Measurements from ENCODE around the gene NHS.

Gene NHS

GRCh38 chrX:17736856-17737709 lies 362.1 kb downstream of the NHS start, which contains the start of gene SCML1:
Gene SCML1, plus strand, starts transcription at chrX:17737493. Its CDS starts 6,694 bp downstream, at chrX:17744187.
- peak; percentile 66 for DNase-seq (ENCODE audit: low read depth)

GRCh38 chrX:17737710-17737985 lies 362.6 kb downstream of the NHS start:
- DNase-seq (ENCODE audit: low read depth), result no peak

- no peak for DNase-seq (ENCODE audit: low read depth)
These were observed 363.1 kb downstream of the NHS start for GRCh38 chrX:17737986-17738713.

- no peak for DNase-seq (ENCODE audit: low read depth)
These were observed 363.9 kb downstream of the NHS start for GRCh38 chrX:17738737-17739535.

- DNase-seq (ENCODE audit: low read depth), result no peak
These were observed 365.4 kb downstream of the NHS start for GRCh38 chrX:17740137-17741122.

- DNase-seq (ENCODE audit: low read depth), result no peak
These were observed 366.1 kb downstream of the NHS start for GRCh38 chrX:17741123-17741511.

GRCh38 chrX:17743913-17744312 lies 368.9 kb downstream of the NHS start:
- no peak for DNase-seq (ENCODE audit: low read depth)

GRCh38 chrX:17744896-17745523 lies 370.0 kb downstream of the NHS start:
- DNase-seq (ENCODE audit: low read depth), result no peak

GRCh38 chrX:17747692-17748091 lies 372.7 kb downstream of the NHS start:
- DNase-seq (ENCODE audit: low read depth), result no peak

- DNase-seq (ENCODE audit: low read depth), result no peak
These were observed 373.7 kb downstream of the NHS start for GRCh38 chrX:17748684-17749083.

GRCh38 chrX:17750436-17750835 lies 375.4 kb downstream of the NHS start:
- DNase-seq (ENCODE audit: low read depth), result no peak

- DNase-seq (ENCODE audit: low read depth), result no peak
These were observed 383.4 kb downstream of the NHS start for GRCh38 chrX:17758382-17758781.

- DNase-seq (ENCODE audit: low read depth), result no peak
These were observed 385.0 kb downstream of the NHS start for GRCh38 chrX:17759990-17760389.

- no peak for DNase-seq (ENCODE audit: low read depth)
These were observed 392.7 kb downstream of the NHS start for GRCh38 chrX:17767734-17768133.

- DNase-seq (ENCODE audit: low read depth), result no peak
These were observed 394.0 kb downstream of the NHS start for GRCh38 chrX:17768997-17769396.

- DNase-seq (ENCODE audit: low read depth), result no peak
These were observed 394.8 kb downstream of the NHS start for GRCh38 chrX:17769701-17770269.

- no peak for DNase-seq (ENCODE audit: low read depth)
These were observed 398.3 kb downstream of the NHS start for GRCh38 chrX:17773221-17773876.

GRCh38 chrX:17774053-17774452 lies 399.1 kb downstream of the NHS start:
- no peak for DNase-seq (ENCODE audit: low read depth)

- no peak for DNase-seq (ENCODE audit: low read depth)
These were observed 404.0 kb downstream of the NHS start for GRCh38 chrX:17778997-17779396.

- no peak for DNase-seq (ENCODE audit: low read depth)
These were observed 404.4 kb downstream of the NHS start for GRCh38 chrX:17779434-17779833.
